PC-3 (cell line): ENCODE measurements around the gene GBP6.

Experiments
- EZH2 ChIP-seq: fragments of 300-600 bp; sonication (generic); IDR thresholded peaks from one replicate; pipeline ENCODE4 v1.6.1; 2017; ENCODE audit warnings: antibody characterized with exemption, mild to moderate bottlenecking, low read length; ENCODE audit not compliant: unreplicated experiment
- EZH2phosphoT487 ChIP-seq: fragments of 300-600 bp; sonication (generic); IDR thresholded peaks from 2 replicates; pipeline ENCODE4 v1.6.1; 2018; ENCODE audit warnings: mild to moderate bottlenecking, antibody characterized with exemption, low read length, borderline replicate concordance
- TF ChIP-seq, protein P1 (sequence below): fragments of 300-600 bp; sonication (generic); conservative IDR thresholded peaks from 2 replicates; pipeline ENCODE4 v1.5.1; 2017; ENCODE audit warnings: antibody characterized with exemption, low read depth, mild to moderate bottlenecking, low read length

DNA sequence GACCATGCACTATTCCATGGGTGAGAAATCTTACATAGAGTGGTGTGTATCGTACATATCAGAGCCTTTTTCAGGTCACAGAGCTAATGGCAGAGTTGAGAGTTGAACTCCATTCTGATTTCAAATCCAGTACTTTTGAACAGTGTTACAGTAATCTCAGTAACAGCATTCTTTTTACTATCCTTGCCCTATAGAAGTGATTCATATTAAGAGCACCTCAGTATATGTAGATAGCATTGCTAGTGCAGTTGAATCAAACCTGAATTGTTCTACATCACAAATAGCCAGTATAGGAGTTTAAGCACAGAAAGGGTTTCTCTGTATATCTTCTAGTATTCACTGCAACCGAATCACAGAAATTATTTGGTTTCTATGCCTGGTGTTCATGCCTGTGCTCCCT, 11.4 kb upstream of the GBP6 start:
- TF ChIP-seq, protein P1, sequence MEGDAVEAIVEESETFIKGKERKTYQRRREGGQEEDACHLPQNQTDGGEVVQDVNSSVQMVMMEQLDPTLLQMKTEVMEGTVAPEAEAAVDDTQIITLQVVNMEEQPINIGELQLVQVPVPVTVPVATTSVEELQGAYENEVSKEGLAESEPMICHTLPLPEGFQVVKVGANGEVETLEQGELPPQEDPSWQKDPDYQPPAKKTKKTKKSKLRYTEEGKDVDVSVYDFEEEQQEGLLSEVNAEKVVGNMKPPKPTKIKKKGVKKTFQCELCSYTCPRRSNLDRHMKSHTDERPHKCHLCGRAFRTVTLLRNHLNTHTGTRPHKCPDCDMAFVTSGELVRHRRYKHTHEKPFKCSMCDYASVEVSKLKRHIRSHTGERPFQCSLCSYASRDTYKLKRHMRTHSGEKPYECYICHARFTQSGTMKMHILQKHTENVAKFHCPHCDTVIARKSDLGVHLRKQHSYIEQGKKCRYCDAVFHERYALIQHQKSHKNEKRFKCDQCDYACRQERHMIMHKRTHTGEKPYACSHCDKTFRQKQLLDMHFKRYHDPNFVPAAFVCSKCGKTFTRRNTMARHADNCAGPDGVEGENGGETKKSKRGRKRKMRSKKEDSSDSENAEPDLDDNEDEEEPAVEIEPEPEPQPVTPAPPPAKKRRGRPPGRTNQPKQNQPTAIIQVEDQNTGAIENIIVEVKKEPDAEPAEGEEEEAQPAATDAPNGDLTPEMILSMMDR = no peak
- TF ChIP-seq EZH2 = no peak
- no peak for TF ChIP-seq EZH2phosphoT487
